ENCODE data around the gene HCK.

DNA sequence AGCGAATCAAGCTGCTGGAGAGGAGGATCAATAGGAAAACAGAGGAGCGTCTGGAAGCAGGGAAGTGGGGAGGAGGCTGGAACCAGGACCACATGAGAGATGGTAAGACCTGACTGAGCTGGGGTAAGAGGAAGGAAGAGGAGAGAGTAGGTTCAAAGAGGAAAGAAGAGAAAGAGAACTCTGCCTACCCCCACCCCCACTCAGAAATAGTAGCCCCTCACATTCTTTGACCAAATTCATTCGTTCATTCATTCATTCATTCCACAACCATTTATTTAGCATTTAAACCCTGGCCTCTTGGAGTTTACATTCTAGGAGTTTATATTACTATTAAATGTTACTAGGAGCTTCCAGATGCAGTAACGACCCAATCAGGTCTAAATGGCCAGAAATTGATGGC is 15.8 kb upstream of the HCK start:
- TF ChIP-seq EZH2 (optimal IDR thresholded peaks at IDR 0.05; ENCODE audit: low read depth, low read length): no peak
- TF ChIP-seq, protein P1, sequence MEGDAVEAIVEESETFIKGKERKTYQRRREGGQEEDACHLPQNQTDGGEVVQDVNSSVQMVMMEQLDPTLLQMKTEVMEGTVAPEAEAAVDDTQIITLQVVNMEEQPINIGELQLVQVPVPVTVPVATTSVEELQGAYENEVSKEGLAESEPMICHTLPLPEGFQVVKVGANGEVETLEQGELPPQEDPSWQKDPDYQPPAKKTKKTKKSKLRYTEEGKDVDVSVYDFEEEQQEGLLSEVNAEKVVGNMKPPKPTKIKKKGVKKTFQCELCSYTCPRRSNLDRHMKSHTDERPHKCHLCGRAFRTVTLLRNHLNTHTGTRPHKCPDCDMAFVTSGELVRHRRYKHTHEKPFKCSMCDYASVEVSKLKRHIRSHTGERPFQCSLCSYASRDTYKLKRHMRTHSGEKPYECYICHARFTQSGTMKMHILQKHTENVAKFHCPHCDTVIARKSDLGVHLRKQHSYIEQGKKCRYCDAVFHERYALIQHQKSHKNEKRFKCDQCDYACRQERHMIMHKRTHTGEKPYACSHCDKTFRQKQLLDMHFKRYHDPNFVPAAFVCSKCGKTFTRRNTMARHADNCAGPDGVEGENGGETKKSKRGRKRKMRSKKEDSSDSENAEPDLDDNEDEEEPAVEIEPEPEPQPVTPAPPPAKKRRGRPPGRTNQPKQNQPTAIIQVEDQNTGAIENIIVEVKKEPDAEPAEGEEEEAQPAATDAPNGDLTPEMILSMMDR (IDR thresholded peaks at IDR 0.05; ENCODE audit: low read length): no peak
